Astrocyte (in vitro differentiated cells and primary cell): ENCODE results near the gene STK11IP.

ENCODE experiments used
- CTCF ChIP-seq: IDR thresholded peaks from 2 replicates; pipeline ENCODE4 v1.5.1; 2011; ENCODE audit warnings: low read depth, mild to moderate bottlenecking, inconsistent platforms, low read length, moderate library complexity; ENCODE audit not compliant: insufficient read depth
- EZH2 ChIP-seq: IDR thresholded peaks from 2 replicates; pipeline ENCODE4 v1.6.1; 2012; ENCODE audit warnings: mild to moderate bottlenecking, low read length, inconsistent platforms; ENCODE audit not compliant: insufficient read depth

DNA sequence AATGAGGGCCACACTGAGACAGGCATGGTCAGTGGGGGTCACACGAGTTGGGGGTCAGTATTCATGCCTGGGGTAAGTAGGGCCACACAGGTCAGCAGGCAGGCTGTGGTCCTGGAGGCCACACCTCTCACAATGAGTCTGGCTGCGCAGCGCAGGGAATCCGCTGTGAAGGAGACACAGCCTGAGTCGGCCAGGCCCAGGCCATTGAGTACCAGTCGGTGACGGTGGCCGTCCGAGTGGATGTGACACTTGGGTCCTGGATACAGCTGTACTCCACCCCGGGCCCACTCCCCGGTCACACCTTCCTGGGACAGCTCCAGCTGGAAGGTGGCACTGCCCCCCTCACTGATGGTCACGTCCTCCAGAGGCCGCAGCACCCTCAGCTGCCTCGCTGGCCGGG is 43.3 kb upstream of the STK11IP start:
- TF ChIP-seq EZH2: no peak
- TF ChIP-seq CTCF: no peak
